ENCODE measurements around the gene CCL21. TPM values are rescaled to one million over a fixed set of nuclear protein-coding genes. Genes with fewer than 3 reads are reported as not detected.

CCL21 gene
- total and polyA plus RNA-seq, 2 donors (not counting 1 experiment from before 2014, with no cell fraction given), result not detected

DNA sequence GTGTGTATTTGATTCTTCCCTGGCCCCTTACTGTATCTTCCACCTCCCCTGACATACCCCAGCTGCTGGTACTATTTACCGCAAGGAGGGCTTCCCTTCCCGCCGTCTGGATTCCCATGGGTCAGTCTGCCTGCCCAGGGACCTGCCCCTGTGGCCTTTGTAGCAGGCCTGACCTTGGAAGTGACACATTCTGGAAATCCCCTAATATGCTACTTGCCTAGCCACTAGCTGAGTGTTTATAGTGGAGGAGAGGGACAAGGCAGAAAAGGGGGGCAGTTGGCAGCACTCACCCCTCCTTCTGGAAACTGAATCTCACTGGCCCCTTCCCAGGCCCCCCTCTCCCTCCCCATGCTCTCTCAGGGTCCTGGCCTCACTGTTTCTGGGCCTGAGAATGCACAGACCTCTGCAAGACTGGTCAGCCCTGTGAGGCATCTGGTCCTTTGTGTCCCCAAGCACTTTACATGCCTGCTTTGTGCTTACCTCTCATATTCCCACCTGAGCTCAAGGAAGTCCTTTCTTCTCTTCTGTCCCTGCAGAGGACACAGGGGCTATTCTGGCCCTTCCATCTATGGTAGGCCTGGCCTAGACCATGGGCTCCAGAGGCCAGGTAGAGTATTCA is 8.2 kb upstream of the CCL21 start:
- no peaks in the 10 kb centered on the region for H3K9me3 ChIP-seq (ENCODE audit: control insufficient read depth, insufficient read depth, low read depth, low read length)

GRCh38 chr9:34716711-34717110 is 6.8 kb upstream of the CCL21 start:
- no peak for DNase-seq (ENCODE audit: low read depth in 2 of 2)
- no peaks in the 10 kb centered on the region for H3K36me3 ChIP-seq (ENCODE audit: control insufficient read depth, insufficient read depth, low read length)
- no peak for TF ChIP-seq EZH2 (IDR thresholded peaks at IDR 0.05; ENCODE audit: low read length, missing control alignments)
- TF ChIP-seq, protein P1, sequence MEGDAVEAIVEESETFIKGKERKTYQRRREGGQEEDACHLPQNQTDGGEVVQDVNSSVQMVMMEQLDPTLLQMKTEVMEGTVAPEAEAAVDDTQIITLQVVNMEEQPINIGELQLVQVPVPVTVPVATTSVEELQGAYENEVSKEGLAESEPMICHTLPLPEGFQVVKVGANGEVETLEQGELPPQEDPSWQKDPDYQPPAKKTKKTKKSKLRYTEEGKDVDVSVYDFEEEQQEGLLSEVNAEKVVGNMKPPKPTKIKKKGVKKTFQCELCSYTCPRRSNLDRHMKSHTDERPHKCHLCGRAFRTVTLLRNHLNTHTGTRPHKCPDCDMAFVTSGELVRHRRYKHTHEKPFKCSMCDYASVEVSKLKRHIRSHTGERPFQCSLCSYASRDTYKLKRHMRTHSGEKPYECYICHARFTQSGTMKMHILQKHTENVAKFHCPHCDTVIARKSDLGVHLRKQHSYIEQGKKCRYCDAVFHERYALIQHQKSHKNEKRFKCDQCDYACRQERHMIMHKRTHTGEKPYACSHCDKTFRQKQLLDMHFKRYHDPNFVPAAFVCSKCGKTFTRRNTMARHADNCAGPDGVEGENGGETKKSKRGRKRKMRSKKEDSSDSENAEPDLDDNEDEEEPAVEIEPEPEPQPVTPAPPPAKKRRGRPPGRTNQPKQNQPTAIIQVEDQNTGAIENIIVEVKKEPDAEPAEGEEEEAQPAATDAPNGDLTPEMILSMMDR (conservative IDR thresholded peaks at IDR 0.05 in 1 of 2, IDR thresholded peaks at IDR 0.05 in 1 of 2; ENCODE audit: low read depth in 1 of 2, low read length in 2 of 2), result no peak
- no peaks in the 10 kb centered on the region for H4K20me1 ChIP-seq (ENCODE audit: control insufficient read depth, extremely low read depth, insufficient read depth, low read length)
- H3K4me3 ChIP-seq (replicated peaks in 1 of 4; ENCODE audit: control extremely low read depth in 1 of 4, insufficient read depth in 1 of 4, low read depth in 3 of 4, low read length in 4 of 4), result no peak overlapping the region
- H2AFZ ChIP-seq (ENCODE audit: low read length), result no peak overlapping the region
- H3K79me2 ChIP-seq (ENCODE audit: control insufficient read depth, insufficient read depth, low read length), result no peaks in the 10 kb centered on the region
- H3K9ac ChIP-seq (ENCODE audit: insufficient read depth, low read length), result no peak overlapping the region
- H3K4me2 ChIP-seq (ENCODE audit: extremely low read depth, insufficient read depth, low read length), result no peak overlapping the region
- H3K4me1 ChIP-seq (ENCODE audit: control insufficient read depth, extremely low read depth, insufficient read depth, low read length), result no peaks in the 10 kb centered on the region
- no peak overlapping the region for H3K27ac ChIP-seq (ENCODE audit: insufficient read depth, low read length)
- H3K9me3 ChIP-seq (ENCODE audit: control insufficient read depth, insufficient read depth, low read depth, low read length), result no peaks in the 10 kb centered on the region
- H3K27me3 ChIP-seq (ENCODE audit: control insufficient read depth, insufficient read depth, low read length), result peaks cover 16% of the 10 kb centered on the region

More for the DNA sequence above, 8.2 kb upstream of the CCL21 start:
- Histone ChIP-seq H3K79me2 (ENCODE audit: control insufficient read depth, insufficient read depth, low read length) (no peaks in the 10 kb centered on the region), H3K27me3 (ENCODE audit: control insufficient read depth, insufficient read depth, low read length) (peaks cover 16% of the 10 kb centered on the region), H4K20me1 (ENCODE audit: control insufficient read depth, extremely low read depth, insufficient read depth, low read length) (no peaks in the 10 kb centered on the region), H3K36me3 (ENCODE audit: control insufficient read depth, insufficient read depth, low read length) (no peaks in the 10 kb centered on the region), H3K4me2 (ENCODE audit: extremely low read depth, insufficient read depth, low read length) (no peak overlapping the region), H3K27ac (ENCODE audit: insufficient read depth, low read length) (no peak overlapping the region), H3K9ac (ENCODE audit: insufficient read depth, low read length) (no peak overlapping the region), H2AFZ (ENCODE audit: low read length) (no peak overlapping the region), H3K4me1 (ENCODE audit: control insufficient read depth, extremely low read depth, insufficient read depth, low read length) (no peaks in the 10 kb centered on the region), H3K4me3 (replicated peaks in 1 of 4; ENCODE audit: control extremely low read depth in 1 of 4, insufficient read depth in 1 of 4, low read depth in 3 of 4, low read length in 4 of 4) (no peak overlapping the region)
- no peak for DNase-seq (ENCODE audit: low read depth in 2 of 2)
- TF ChIP-seq EZH2 (IDR thresholded peaks at IDR 0.05; ENCODE audit: low read length, missing control alignments), result no peak
- TF ChIP-seq, protein P1 (conservative IDR thresholded peaks at IDR 0.05 in 1 of 2, IDR thresholded peaks at IDR 0.05 in 1 of 2; ENCODE audit: low read depth in 1 of 2, low read length in 2 of 2), result no peak

DNA sequence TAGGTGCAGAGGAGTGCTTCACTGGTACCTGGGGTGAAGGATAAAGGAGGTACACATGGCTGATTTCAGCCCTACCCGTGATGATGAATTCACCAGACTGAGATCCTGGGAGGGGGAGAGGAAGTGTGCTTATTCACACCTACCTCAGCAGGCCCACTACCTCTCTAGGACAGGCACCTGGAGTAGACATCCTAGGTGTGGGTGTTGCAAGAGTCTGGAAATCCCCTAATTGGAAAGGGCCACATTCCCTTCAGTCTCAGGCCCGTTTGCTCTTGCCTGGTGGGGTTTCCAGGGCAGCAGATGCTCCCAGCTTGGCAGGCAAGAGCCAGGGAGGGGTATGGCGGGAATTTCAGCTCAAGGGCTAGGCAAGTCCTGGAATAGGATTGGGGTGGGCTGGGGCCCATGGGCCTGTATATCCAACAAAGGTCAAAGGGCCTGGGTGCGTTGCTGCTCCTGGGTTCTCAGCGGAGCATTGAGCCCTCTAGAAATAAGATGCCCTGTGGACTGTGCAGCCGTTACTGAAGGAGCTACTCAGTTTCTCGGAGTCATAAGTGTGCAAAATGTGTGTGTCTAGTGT is 5.8 kb upstream of the CCL21 start:
- Histone ChIP-seq H2AFZ (ENCODE audit: low read length) (no peak overlapping the region), H3K36me3 (ENCODE audit: control insufficient read depth, insufficient read depth, low read length) (no peaks in the 10 kb centered on the region), H3K27me3 (ENCODE audit: control insufficient read depth, insufficient read depth, low read length) (peaks cover 12% of the 10 kb centered on the region), H3K4me2 (ENCODE audit: extremely low read depth, insufficient read depth, low read length) (no peak overlapping the region), H3K27ac (ENCODE audit: insufficient read depth, low read length) (no peak overlapping the region), H3K9ac (ENCODE audit: insufficient read depth, low read length) (no peak overlapping the region), H3K9me3 (ENCODE audit: control insufficient read depth, insufficient read depth, low read depth, low read length) (no peaks in the 10 kb centered on the region), H3K79me2 (ENCODE audit: control insufficient read depth, insufficient read depth, low read length) (no peaks in the 10 kb centered on the region), H3K4me3 (replicated peaks in 1 of 4; ENCODE audit: control extremely low read depth in 1 of 4, insufficient read depth in 1 of 4, low read depth in 3 of 4, low read length in 4 of 4) (no peak overlapping the region), H4K20me1 (ENCODE audit: control insufficient read depth, extremely low read depth, insufficient read depth, low read length) (no peaks in the 10 kb centered on the region), H3K4me1 (ENCODE audit: control insufficient read depth, extremely low read depth, insufficient read depth, low read length) (no peaks in the 10 kb centered on the region)
- DNase-seq (ENCODE audit: low read depth in 2 of 2), result no peak
- TF ChIP-seq, protein P1 (conservative IDR thresholded peaks at IDR 0.05 in 1 of 2, IDR thresholded peaks at IDR 0.05 in 1 of 2; ENCODE audit: low read depth in 1 of 2, low read length in 2 of 2), result no peak
- no peak for TF ChIP-seq EZH2 (IDR thresholded peaks at IDR 0.05; ENCODE audit: low read length, missing control alignments)
